ENCODE data around the gene CDH4. TPM values are rescaled to one million over a fixed set of nuclear protein-coding genes. Genes with fewer than 3 reads are reported as not detected.

CDH4 gene
- total and polyA plus RNA-seq, 2 of the 13 experiments (the other 11 are each of a cell fraction or from before 2014, with no cell fraction given), result not detected

DNA sequence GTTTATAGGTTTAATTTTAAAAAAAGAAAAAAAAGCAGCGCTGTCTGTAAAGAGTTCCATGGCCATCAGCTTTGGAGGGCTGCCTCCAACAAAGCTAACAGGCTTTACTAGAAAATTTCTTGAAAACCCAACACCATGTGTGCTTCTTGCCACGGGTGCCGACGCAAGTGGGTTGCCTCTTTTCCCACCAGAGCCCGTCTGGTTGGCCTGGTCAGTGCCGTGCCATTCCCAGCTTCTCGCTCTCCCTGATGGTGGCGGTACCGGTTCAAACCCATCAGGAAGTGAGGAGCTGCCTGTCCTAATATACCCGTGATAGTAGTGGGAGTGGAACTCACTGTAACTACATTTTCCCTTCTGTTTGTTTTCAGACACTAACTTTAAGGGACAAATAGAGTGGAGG is 73.7 kb downstream of the CDH4 start:
- no peak; the same call in 2 of the 3 replicates for ATAC-seq
- TF ChIP-seq ESRRA (CRISPR knock-in tag; IDR thresholded peaks at IDR 0.05; ENCODE audit: low read depth) (no peak), KLF9 (CRISPR knock-in tag; IDR thresholded peaks at IDR 0.05; ENCODE audit: low read depth) (no peak), ZNF660 (CRISPR knock-in tag; IDR thresholded peaks at IDR 0.05; ENCODE audit: borderline replicate concordance, low read depth) (no peak), ZMYM3 (CRISPR knock-in tag; IDR thresholded peaks at IDR 0.05) (no peak), ZC3H4 (CRISPR knock-in tag; IDR thresholded peaks at IDR 0.05; ENCODE audit: borderline replicate concordance) (no peak), PHF20 (CRISPR knock-in tag; IDR thresholded peaks at IDR 0.05) (no peak), ZNF557 (CRISPR knock-in tag; IDR thresholded peaks at IDR 0.05) (no peak), ZNF709 (CRISPR knock-in tag; IDR thresholded peaks at IDR 0.05) (no peak), ZNF292 (CRISPR knock-in tag; IDR thresholded peaks at IDR 0.05; ENCODE audit: borderline replicate concordance, low read depth) (no peak), AHR (CRISPR knock-in tag; IDR thresholded peaks at IDR 0.05) (no peak), CSRNP1 (CRISPR knock-in tag; IDR thresholded peaks at IDR 0.05) (no peak), ZNF547 (CRISPR knock-in tag; IDR thresholded peaks at IDR 0.05) (no peak), SATB2 (CRISPR knock-in tag; IDR thresholded peaks at IDR 0.05) (no peak), ZNF382 (CRISPR knock-in tag; IDR thresholded peaks at IDR 0.05; ENCODE audit: borderline replicate concordance) (no peak), NFE2L2 (IDR thresholded peaks at IDR 0.05; ENCODE audit: low read length) (no peak), ZNF720 (CRISPR knock-in tag; IDR thresholded peaks at IDR 0.05) (no peak), KLF11 (CRISPR knock-in tag; IDR thresholded peaks at IDR 0.05) (no peak), EHMT2 (IDR thresholded peaks at IDR 0.05; ENCODE audit: borderline replicate concordance, low read depth, low read length) (no peak), MIER2 (CRISPR knock-in tag; IDR thresholded peaks at IDR 0.05) (no peak)
- Histone ChIP-seq H3K4me2 (ENCODE audit: low read depth, low read length) (no peak overlapping the region), H3K27me3 (ENCODE audit: control insufficient read depth in 1 of 2, insufficient read depth in 2 of 2, low read length in 2 of 2) (peaks cover 0 to 35% of the 10 kb centered on the region in 2 experiments; a peak in 3 of 5 replicates), H3K27ac (ENCODE audit: extremely low read length, insufficient read depth, low read length) (no peak overlapping the region), H3K4me3 (replicated peaks in 1 of 3; ENCODE audit: insufficient read depth in 1 of 3, low read depth in 2 of 3, low read length in 3 of 3) (no peak overlapping the region), H3K9me3 (ENCODE audit: low read length) (no peaks in the 10 kb centered on the region), H4K20me1 (ENCODE audit: insufficient read depth, low read length) (no peaks in the 10 kb centered on the region), H2AFZ (ENCODE audit: low read length) (no peak overlapping the region), H3K4me1 (ENCODE audit: insufficient read depth, low read length) (no peaks in the 10 kb centered on the region), H3K36me3 (replicated peaks in 1 of 2; ENCODE audit: control insufficient read depth in 1 of 2, insufficient read depth in 2 of 2, low read length in 2 of 2) (no peaks in the 10 kb centered on the region), H3K79me2 (ENCODE audit: insufficient read depth, low read length) (no peaks in the 10 kb centered on the region), H3K9ac (ENCODE audit: insufficient read depth, low read depth, low read length) (no peak overlapping the region)
- WGBS (ENCODE audit: low lambda C conversion rate), result 9% methylated on average over 10 of the region's 10 CpGs
- intact Hi-C loops (cut with micrococcal nuclease; ENCODE audit: unreplicated experiment), result no loop called here
- CTCF ChIA-PET (ENCODE audit: low intra/inter-chr PET ratio, low total read pairs), result no interaction called here
- DNase-seq (ENCODE audit: low spot score), result no peak
- in situ Hi-C loops (cut with HindIII; ENCODE audit: extremely low pct_ligation_motif_present, low pct_unique_long_range_greater_than_20kb), result no loop called here
- no TSS peak for BruUV-seq (replicated peaks)
- no peak for FAIRE-seq
- POLR2A ChIA-PET, result no interaction called here

Measured in HepG2 (cell line).